ENCODE data around the gene RPS4Y1. TPM values are rescaled to one million over a fixed set of nuclear protein-coding genes. Genes with fewer than 3 reads are reported as not detected.

Gene RPS4Y1
- total and polyA plus RNA-seq, 10 donors, result 0.50 to 725 (median 286) TPM; not detected in 5

DNA sequence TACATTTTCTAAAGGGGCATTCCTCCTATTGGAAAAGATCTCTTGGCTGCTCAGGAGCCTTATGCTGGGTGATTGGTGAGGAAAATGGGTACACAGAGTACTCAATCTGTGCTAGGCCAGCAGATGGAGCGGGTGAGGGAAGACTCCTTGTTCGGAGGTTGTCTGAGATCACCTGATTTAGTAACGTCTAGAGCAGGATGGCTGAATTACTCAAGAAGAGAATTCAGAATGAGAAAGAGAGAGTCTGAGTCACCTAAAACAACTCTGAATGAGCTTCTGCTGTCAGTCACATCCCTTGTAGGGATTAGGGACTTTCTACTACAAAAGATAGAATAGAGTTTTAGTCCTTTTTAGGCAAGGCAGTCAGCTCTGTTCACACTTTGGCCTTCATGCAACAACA is 46.6 kb downstream of the RPS4Y1 start:
- 68 to 74% (median 74%) methylated on average over 3 of the region's 3 CpGs; no CpG with 5 or more reads in 2 of the 5 donors for WGBS, 5 donors
- Histone ChIP-seq H3K27ac (peak overlapping the region in 2 of 8 donors; percentile 42 to 53), H3K4me1 (no peaks in the 10 kb centered on the region), H3K4me3 (no peak overlapping the region), H3K36me3 (no peaks in the 10 kb centered on the region), H3K27me3 (replicated peaks in 1 of 7) (no peaks in the 10 kb centered on the region), H3K9me3 (no peaks in the 10 kb centered on the region)
- TF ChIP-seq POLR2AphosphoS5 (IDR thresholded peaks at IDR 0.05) (no peak), POLR2A (IDR thresholded peaks at IDR 0.05) (no peak)
- TF ChIP-seq, protein P1, sequence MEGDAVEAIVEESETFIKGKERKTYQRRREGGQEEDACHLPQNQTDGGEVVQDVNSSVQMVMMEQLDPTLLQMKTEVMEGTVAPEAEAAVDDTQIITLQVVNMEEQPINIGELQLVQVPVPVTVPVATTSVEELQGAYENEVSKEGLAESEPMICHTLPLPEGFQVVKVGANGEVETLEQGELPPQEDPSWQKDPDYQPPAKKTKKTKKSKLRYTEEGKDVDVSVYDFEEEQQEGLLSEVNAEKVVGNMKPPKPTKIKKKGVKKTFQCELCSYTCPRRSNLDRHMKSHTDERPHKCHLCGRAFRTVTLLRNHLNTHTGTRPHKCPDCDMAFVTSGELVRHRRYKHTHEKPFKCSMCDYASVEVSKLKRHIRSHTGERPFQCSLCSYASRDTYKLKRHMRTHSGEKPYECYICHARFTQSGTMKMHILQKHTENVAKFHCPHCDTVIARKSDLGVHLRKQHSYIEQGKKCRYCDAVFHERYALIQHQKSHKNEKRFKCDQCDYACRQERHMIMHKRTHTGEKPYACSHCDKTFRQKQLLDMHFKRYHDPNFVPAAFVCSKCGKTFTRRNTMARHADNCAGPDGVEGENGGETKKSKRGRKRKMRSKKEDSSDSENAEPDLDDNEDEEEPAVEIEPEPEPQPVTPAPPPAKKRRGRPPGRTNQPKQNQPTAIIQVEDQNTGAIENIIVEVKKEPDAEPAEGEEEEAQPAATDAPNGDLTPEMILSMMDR (IDR thresholded peaks at IDR 0.05 in 8 of 11, conservative IDR thresholded peaks at IDR 0.05 in 3 of 11), result no peak
- no peak for DNase-seq
- intact Hi-C loops (cut with DNase I; ENCODE audit: low total_unique reads), result no loop called here

DNA sequence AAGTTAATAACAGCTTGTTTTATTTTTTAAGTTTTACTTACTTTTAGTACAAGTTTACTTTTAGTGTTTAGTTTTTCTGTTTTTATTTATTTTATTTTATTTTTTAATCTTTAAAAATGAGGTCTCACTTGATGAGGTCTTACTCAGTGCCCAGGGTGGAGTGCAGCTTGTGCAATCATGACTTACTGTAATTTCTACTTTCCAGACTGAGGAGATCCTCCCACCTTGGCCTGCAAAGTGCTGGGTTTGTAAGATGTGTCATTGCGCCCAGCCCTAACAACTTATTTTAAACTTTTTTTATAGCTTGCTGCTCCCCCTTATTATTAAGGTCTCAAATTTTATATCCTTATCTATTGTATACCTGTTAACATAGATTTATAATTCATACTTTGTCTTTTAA is 52.1 kb downstream of the RPS4Y1 start:
- H3K4me1 ChIP-seq, result no peaks in the 10 kb centered on the region
- no peaks in the 10 kb centered on the region for H3K27me3 ChIP-seq (replicated peaks in 1 of 7)
- no peak for DNase-seq
- intact Hi-C loops (cut with DNase I; ENCODE audit: low total_unique reads), result no loop called here
- H3K9me3 ChIP-seq, result no peaks in the 10 kb centered on the region
- TF ChIP-seq POLR2AphosphoS5 (IDR thresholded peaks at IDR 0.05), result no peak
- TF ChIP-seq, protein P1 (IDR thresholded peaks at IDR 0.05 in 8 of 11, conservative IDR thresholded peaks at IDR 0.05 in 3 of 11), result no peak
- TF ChIP-seq POLR2A (IDR thresholded peaks at IDR 0.05), result no peak
- 78 to 91% (median 91%) methylated on average over 1 of the region's 1 CpG; no CpG with 5 or more reads in 2 of the 5 donors for WGBS, 5 donors
- H3K4me3 ChIP-seq, result no peak overlapping the region
- H3K27ac ChIP-seq, result no peak overlapping the region
- H3K36me3 ChIP-seq, result no peaks in the 10 kb centered on the region

DNA sequence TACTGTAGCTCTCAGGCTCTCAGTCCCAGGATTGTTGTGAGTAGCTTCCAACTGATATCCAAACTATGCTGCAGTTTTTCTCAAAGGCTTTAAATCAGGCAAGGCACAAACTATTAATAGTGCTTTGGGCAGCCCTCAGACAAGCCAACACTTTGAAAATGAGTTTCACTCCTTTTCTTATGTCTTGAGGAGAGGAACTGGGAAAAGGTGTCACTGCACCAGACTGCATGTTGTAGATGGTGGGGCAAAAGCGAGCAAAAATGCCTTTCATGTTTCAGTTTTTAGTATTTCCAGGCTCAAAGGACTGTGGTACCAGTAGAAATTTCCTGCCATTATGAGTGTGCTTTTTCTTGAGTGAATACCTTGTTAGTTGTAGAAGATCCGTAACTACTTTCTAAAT is 54.6 kb downstream of the RPS4Y1 start:
- no peak for DNase-seq
- Histone ChIP-seq H3K4me3 (no peak overlapping the region), H3K36me3 (no peaks in the 10 kb centered on the region), H3K4me1 (no peaks in the 10 kb centered on the region), H3K27ac (no peak overlapping the region), H3K27me3 (replicated peaks in 1 of 7) (no peaks in the 10 kb centered on the region), H3K9me3 (no peaks in the 10 kb centered on the region)
- 74 to 93% (median 88%) methylated on average over 2 of the region's 2 CpGs; no CpG with 5 or more reads in 2 of the 5 donors for WGBS, 5 donors
- intact Hi-C loops (cut with DNase I; ENCODE audit: low total_unique reads), result no loop called here
- TF ChIP-seq POLR2AphosphoS5 (IDR thresholded peaks at IDR 0.05) (no peak), POLR2A (IDR thresholded peaks at IDR 0.05) (no peak)
- TF ChIP-seq, protein P1 (IDR thresholded peaks at IDR 0.05 in 8 of 11, conservative IDR thresholded peaks at IDR 0.05 in 3 of 11), result no peak

DNA sequence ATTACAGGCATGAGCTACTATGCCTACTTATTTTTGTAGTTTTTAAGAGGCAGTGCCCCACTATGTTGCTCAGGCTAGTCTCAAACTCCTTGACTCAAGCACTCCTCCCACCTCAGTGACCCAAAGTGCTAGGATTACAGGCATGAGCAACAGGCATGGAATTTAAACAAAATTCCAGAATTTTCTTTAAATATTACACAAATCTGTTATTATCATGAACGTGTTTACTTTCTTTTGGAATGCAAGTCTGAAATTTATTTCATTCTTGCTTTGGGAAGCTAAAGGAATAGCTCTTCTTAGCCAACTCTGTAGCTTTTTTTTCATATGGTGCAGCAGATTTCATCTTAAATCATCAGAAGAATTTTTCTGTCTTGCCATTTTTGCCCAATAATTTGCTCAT is 66.0 kb downstream of the RPS4Y1 start:
- no peaks in the 10 kb centered on the region for H3K4me1 ChIP-seq
- no peak overlapping the region for H3K4me3 ChIP-seq
- H3K9me3 ChIP-seq, result no peaks in the 10 kb centered on the region
- H3K27ac ChIP-seq, result no peak overlapping the region
- no peaks in the 10 kb centered on the region for H3K36me3 ChIP-seq
- intact Hi-C loops (cut with DNase I; ENCODE audit: low total_unique reads), result no loop called here
- no peak for DNase-seq
- TF ChIP-seq POLR2A (IDR thresholded peaks at IDR 0.05) (no peak), POLR2AphosphoS5 (IDR thresholded peaks at IDR 0.05) (no peak)
- TF ChIP-seq, protein P1 (IDR thresholded peaks at IDR 0.05 in 8 of 11, conservative IDR thresholded peaks at IDR 0.05 in 3 of 11), result no peak
- WGBS, 5 donors, result 75 to 83% (median 82%) methylated on average over 1 of the region's 1 CpG; no CpG with 5 or more reads in 2 of the 5 donors
- no peaks in the 10 kb centered on the region for H3K27me3 ChIP-seq (replicated peaks in 1 of 7)
